CMK (cell line): Measurements from ENCODE around the gene TYROBP.
"Not testable (repeated sequence)": the region's sequence is repeated elsewhere in the genome, so short reads cannot be mapped to it uniquely, and the experiment has no call there.

Experiments used
- DNase-seq: peaks from one replicate; pipeline ENCODE4 v3.0.0-alpha.2; 2010; ENCODE audit warnings: low read depth

Gene TYROBP

DNA sequence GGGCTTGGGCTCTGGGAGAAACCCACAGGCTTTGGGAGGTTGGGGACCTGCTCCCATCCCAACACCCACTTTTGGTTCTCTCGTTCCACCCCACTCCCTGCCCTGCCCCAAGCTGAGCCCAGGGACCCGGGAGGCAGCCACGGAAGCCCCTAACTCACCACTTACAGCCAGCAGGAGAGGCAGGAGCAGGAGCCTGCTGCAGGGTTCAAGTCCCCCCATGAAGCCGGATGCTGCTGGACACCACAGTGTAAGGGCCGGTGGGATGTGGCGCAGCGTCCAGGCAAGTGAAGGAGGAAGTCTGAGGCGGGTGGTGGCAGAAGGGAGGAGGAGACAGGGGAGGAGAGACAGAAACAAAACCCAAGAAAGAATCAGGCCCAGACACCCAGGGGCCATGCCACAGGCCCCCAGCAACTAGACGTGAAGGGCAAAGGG is at the start of gene TYROBP:
Gene TYROBP, minus strand, starts transcription at position 286 of the 432 bp plus-strand sequence. Its CDS starts 67 bp downstream, at position 219.
- no peak for DNase-seq

DNA sequence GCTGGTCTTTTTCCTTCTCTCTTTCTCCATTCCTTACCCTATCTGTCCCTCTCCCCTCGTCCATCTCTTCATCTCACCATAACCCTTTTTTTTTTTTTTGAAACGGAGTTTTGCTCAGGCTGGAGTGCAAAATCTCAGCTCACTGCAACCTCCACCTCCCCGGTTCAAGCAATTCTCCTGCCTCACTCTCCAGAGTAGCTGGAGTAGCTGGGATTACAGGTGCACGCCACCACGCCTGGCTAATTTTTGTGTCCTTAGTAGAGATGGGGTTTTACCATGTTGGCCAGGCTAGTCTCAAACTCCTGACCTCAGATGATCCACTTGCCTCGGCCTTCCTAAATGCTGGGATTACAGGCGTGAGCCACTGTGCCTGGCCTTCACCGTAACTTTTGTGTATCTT is 49.3 kb upstream of the TYROBP start:
- DNase-seq: not testable (repeated sequence)

DNA sequence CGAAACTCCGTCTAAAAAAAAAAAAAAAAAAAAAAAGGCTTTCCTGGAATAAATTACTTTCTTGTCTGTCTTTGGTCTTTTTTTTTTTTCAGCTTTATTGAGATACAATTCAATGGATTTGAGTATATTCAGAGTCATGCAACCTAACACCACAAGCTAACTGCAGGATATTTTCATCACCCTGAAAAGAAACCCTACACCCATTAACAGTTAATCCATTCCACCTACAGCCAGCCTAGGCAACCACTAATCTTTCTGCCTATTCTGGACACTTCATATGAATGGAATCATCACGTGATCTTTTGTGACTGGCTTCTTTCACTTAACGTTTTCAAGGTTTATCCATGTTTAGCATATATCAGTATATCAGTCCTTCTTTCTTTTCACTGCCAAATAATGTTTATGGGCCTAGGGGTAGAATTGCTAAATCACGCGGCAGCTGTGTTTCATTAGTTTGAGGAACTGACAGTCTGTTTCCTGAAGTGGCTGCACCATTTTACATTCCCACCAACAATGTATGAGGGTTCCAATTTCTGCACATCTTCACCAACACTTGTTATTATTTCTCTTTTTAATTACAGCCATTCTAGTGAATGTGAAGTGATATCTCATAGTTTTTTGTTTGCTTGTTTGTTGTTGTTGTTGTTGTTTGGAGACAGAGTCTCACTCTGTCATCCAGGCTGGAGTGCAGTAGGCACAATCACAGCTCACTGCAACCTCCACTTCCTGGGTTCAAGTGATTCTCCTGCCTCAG is 48.0 kb upstream of the TYROBP start:
- no peak for DNase-seq

DNA sequence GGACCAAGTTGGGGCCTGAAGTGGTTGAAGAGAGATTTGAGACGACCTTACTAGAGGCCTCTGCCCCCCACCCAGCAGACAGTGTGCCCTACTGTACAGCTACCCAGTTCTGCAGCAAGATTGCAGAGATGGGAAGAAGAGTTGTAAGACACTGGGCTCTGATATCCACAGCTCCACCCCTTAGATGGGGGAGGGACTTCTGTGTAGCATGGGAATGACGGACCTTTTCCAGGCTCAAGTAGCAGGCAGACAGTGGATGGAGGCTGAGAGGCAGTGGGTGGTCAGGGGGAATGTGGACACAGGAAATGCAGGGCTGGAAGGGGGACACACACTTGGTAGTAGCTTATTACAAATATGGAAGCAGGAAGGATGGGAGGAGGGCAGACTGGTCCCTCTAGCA is 41.0 kb upstream of the TYROBP start:
- no peak for DNase-seq

DNA sequence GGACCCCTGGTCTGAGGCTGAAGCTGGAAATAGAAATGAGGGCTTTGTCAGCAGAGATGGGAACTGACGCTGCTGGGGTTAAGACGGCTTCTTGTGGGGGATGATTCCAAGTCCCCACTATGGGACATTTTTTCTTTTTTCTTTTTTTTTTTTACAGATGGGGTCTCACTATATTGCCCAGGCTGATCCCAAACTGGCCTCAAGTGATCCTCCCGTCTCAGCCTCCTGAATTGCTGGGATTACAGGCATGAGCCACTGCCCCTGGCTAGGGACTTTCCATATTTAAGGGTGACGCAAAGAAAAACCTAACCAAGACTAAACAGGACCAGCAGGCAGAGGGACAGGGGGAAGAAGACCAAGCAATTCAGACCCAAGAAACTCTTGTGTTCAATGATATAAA is 38.1 kb upstream of the TYROBP start:
- no peak for DNase-seq

DNA sequence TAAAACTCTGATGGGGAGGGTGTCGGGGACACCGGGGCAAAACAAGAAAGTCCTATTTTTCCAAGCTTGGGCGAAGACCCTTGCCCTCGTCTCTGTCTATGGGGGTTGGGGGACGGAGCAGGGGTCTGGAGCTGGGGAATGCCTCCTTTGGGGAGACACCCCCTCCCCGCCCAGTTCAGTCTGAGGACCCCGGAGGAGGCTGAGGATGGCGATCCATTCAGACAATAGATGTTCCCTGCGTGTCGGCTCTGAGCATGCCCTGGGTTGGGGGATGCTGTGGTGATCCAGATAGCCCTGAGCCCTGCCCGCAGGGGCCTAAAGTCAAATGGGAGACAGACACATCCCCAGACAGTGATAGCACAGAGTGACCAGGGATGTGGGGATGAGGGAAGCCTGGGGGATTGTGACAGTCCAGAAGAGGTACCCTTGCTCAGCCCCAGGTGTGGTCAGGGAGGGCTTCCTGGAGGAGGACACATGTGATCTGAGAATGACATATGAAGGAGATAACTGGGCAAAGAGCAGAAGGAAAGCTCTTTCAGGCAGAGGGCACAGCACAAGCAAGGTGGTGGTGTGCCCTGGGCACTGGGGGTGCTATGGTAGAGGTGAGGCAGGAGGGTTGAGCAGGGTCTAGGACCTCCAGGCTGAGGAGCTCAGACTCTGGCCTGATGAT is 37.2 kb upstream of the TYROBP start:
- DNase-seq: no peak

DNA sequence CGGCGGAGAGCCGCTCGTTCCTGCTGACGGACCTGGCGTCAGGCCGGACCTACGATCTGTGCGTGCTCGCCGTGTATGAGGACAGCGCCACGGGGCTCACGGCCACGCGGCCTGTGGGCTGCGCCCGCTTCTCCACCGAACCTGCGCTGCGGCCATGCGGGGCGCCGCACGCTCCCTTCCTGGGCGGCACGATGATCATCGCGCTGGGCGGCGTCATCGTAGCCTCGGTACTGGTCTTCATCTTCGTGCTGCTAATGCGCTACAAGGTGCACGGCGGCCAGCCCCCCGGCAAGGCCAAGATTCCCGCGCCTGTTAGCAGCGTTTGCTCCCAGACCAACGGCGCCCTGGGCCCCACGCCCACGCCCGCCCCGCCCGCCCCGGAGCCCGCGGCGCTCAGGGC is 36.5 kb upstream of the TYROBP start:
- DNase-seq: no peak

DNA sequence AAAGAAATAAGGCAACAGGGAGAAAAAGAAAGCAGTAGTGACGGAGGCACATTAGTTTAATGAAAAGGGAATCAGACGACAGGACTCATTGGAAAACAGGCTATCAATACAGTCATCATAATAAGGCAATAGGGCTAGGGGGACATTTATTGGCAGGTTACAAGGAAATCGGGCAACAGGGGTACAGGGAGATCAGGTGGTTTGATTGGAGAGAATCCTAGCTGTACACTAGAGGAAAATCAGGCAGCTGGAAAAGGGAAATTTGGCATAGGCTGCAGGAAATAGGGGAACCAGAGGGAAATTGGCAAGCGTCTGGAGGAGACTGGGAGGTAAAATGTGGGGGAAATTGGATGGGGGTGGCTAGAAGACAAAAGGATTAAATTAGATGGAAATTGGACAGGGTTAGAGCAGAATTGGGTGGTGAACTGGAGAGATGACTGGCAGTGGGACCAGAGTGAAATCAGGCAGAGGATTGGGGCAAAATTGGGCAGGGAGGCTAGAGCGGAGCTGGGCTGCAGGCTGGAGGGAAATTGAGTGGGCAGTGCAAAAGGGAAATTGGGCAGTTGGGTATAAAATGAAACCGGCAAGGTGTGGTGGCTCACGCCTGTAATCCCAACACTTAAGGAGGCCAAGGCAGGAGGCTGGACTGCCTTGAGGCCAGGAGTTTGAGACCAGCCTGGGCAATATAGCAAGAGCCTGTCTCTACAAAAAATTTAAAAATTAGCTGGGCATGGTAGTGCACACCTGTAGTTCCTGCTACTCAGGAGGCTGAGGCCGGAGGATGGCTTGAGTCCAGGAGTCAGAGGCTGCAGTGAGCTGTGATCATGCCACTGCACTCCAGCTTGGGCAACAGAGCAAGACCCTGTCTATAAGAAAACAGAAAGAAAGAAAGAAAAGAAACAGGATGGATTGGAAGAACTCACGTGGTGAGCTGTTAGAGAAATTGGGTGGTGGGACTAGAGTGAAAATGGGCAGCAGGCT is 35.5 kb upstream of the TYROBP start:
- DNase-seq: no peak

DNA sequence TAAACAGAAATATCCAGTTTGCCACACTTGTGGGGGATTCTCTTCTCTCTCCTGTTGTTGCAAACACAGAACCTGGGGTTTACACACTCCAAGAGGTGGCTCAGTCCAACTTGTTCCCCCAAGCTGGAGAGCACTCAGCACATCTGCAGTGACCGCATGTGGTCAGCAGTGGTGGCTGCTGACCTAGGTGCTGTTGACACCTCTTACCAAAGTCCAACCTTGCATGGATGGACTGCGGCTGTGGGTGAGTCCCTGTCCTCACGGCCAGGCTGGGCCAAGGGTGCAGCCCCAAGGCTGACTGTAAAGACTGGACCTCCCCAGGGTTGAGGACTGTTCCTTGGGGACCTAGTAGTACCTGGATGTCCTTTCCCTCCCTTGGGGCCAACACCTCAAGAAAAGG is 34.1 kb upstream of the TYROBP start:
- DNase-seq: no peak

DNA sequence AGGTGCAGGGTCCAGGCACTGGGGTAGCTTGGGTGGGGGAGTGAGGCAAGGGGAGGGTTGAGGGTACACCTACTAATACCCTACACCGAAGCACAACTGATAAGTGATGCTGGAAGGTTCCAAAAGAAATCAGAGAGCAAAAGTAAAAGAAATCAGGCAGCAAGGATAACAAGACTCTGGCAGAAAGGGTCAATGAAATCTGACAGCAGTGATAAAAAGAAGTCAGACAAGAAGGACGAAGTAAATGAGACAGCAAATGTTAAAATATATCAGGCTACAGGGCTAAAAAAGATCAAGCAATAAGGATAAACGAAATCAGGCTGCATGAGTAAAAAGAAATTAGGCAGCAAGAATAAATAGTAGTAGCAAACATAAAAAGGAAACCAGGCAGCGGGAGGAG is 32.7 kb upstream of the TYROBP start:
- no peak for DNase-seq

DNA sequence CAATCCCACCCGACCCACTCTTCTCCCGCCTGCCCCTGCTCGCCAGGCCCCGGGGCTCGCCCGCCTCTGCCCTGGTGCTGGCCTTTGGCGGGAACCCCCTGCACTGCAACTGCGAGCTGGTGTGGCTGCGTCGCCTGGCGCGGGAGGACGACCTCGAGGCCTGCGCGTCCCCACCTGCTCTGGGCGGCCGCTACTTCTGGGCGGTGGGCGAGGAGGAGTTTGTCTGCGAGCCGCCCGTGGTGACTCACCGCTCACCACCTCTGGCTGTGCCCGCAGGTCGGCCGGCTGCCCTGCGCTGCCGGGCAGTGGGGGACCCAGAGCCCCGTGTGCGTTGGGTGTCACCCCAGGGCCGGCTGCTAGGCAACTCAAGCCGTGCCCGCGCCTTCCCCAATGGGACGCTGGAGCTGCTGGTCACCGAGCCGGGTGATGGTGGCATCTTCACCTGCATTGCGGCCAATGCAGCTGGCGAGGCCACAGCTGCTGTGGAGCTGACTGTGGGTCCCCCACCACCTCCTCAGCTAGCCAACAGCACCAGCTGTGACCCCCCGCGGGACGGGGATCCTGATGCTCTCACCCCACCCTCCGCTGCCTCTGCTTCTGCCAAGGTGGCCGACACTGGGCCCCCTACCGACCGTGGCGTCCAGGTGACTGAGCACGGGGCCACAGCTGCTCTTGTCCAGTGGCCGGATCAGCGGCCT is 32.1 kb upstream of the TYROBP start:
- no peak for DNase-seq

DNA sequence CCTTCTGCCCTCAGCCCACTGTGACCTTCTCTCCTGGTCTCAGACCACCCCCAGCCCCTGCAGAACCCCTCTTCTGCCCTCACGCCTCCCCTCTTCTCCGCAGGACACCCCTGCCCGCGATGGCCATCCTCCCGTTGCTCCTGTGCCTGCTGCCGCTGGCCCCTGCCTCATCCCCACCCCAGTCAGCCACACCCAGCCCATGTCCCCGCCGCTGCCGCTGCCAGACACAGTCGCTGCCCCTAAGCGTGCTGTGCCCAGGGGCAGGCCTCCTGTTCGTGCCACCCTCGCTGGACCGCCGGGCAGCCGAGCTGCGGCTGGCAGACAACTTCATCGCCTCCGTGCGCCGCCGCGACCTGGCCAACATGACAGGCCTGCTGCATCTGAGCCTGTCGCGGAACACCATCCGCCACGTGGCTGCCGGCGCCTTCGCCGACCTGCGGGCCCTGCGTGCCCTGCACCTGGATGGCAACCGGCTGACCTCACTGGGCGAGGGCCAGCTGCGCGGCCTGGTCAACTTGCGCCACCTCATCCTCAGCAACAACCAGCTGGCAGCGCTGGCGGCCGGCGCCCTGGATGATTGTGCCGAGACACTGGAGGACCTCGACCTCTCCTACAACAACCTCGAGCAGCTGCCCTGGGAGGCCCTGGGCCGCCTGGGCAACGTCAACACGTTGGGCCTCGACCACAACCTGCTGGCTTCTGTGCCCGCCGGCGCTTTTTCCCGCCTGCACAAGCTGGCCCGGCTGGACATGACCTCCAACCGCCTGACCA is 31.4 kb upstream of the TYROBP start:
- no peak for DNase-seq

DNA sequence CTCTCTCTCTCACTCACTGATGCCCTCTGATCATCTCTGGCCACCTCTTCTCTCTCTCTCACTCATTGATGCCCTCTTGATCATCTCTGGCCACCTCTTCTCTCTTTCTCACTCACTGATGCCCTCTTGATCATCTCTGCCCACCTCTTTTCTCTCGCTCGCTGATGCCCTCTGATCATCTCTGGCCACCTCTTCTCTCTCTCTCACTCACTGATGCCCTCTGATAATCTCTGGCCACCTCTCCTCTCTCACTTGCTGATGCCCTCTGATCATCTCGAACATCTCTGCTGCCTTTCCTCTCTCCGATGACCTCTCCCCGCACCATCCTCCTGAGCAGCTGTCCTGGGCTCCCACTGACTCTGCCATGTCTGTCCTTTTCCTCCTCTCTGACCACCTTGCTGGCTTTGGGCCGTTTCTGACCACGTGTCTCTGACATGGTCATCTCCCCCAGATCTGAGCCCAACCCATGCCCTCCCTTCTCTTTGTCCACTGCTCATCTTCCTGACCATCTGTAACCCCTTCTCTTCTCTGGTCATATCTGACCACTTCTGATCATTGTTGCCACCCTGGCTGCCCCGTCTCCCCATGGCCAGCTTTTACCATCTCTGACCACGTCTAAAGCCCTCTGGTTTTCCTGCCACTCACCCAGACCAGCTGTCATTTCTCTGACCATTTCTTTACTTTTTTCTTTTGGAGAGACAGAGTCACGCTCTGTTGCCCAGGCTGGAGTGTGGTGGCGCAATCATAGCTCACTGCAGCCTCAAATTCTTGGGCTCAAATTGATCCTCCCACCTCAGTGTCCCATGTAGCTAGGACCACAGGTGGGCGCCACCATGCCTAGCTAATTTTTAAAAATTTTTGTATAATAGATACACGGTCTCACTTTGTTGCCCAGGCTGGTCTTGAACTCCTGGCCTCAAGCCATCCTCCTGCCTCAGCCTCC is 30.5 kb upstream of the TYROBP start:
- DNase-seq: no peak

DNA sequence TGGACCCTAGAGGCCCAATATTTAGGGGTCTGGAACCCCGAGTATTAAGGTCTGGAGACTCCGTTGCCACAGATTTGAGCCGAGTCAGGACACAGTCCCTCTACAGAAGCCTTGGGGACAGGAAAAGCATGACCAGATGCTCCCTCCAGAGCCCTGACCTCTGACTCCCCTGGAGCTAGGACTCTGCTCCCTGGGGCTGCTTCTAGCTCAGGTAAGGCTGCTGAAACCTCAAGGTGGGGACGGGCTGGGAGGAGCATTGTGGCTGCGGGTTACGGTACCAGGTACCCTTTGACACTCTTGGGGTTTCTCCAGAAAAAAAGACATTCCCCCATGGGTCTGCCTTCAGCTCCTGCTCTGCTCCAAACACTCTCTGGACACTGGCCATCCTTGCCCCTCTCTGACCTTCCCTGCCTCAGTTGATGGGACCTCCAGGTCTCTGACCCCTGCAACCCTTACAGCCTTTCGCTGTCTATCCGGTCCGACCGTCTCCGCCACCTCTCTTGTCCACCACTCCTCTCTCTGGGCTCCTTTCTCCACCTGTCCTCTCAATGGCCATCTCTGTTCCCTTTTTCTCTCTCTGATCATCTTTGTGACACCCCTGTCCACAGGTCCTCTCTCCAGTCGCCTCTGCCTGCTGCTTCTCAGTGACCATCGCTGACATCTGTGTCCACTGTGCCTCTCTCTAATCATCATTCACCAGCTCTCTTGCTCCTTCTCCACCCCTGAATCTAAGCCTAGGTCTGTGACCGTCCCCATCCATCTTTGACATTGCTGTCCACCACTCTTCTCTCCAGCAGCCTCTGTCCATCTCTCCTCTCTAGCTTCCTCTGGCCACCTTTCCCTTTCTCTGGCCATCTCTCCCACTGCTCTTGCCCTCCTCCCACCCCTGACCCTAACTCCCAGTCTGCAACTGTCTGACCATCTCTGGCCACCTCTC is 29.5 kb upstream of the TYROBP start:
- no peak for DNase-seq

DNA sequence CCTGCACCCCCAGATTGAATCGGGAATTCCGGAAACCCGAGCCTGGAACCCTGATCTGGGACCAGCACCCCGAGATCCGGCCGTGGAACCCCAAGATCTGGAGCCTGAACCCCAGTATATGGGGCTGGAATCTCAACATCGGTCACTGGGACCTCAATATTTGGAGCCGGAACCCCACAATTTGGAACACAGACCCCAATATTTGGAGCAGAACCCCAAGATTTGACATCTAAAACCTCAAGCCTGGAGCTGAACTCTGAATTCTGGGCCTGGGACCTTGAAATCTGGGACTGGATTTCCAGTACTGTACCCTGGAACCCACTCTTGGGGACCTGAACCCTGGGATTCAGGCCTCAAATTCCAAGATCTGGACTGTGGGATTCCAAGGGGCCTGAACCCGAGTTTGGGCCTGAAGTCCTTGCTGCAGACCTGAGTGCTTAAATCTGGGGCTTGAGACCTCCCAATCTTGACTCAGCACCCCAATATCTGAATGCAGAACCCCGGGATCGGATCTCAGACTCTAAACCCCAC is 28.7 kb upstream of the TYROBP start:
- no peak for DNase-seq

DNA sequence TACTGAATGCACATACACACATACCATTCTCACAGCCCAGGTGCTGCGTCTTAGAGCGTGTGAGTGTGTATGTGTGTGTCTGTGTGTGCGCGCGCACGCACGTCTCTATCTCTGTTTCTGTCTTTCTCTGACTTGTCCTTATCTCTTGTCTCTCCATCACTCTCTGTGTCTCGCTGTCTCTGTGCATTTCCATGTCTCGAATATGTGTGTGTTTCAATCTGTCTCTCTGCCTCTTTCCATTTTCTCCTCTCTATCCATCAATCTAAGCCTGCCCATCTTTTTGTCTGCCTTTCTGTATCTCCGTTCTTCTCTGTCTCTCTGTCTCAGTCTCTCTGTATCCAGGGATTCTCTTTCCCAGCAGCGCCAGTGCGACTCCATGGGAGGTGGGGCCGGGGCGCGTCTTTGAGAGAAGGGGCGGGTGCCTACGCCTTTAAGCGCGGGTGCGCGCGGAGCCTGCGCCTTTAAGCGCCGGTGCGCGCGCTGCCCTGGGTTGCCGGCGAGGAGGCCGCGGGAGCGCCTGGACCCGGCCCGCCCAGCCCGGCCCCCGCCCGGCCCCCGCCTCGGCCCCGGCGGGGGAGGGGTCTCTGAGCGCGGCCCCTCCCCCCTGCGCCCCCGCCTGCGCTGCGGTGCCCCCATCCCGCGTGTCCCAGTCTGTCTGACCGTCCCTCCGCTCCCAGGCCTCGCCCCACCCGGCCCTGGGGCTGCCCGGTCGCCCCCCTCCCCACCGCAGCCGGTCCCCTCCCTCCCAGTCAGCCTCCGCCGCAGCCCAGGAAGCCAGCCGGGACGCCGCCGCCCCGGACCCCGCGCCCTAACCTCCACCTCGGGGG is 28.0 kb upstream of the TYROBP start, which contains the start of gene LRFN3:
Gene LRFN3, plus strand, starts transcription at position 464 of the 827 bp plus-strand sequence. CDS start 3,052 bp downstream, outside the sequence.
- no peak for DNase-seq

DNA sequence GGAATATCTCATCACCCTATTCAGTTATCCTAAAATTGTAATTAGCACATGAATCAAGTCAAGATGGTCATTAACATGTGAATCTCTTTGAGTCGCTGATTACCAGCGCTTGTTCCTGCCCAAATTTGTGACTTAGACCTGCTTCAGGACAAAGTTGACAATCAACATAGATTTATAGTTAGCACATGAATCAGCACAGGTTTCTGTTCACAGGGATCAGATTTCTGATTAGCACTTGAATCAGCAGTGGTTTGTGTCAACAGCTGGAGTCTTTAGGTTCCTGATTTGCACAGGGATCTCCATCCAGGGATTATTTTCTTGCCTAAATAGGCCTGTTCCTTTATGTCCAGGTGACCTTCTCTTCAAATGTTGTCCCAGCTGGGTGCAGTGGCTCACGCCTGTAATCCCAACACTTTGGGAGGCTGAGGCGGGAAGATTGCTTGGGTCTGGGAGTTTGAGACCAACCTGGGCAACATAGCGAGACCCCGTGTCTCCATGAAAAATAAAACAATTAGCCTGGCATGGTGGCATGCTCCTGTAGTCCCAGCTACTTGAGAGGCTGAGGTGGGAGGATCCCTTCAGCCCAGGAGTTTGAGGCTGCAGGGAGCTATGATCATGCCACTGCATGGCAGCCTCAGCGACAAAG is 24.3 kb upstream of the TYROBP start:
- no peak for DNase-seq
